Ovary (tissue), 9 donors: Measurements from ENCODE around the gene PRR4. TPM values are rescaled to one million over a fixed set of nuclear protein-coding genes. Genes with fewer than 3 reads are reported as not detected.

ENCODE experiments used
- DNase-seq, 5 donors: peaks; one replicate each; pipeline ENCODE4 v3.0.0-alpha.2; 2019 to 2020
- H3K27ac ChIP-seq, 2 donors: fragments of 200-600 bp; one replicate each; pipeline versions ENCODE4 v1.5.1 to v1.8.0; 2019 to 2022
- H3K27me3 ChIP-seq: fragments of 200-600 bp; one replicate; pipeline ENCODE4 v1.8.0; 2022
- H3K36me3 ChIP-seq: fragments of 200-600 bp; sonication (generic); one replicate; pipeline ENCODE4 v1.5.1; 2019
- H3K4me1 ChIP-seq: one replicate; pipeline ENCODE4 v1.8.1; 2013; ENCODE audit warnings: mild to moderate bottlenecking, moderate library complexity; ENCODE audit not compliant: insufficient read depth
- H3K4me3 ChIP-seq: fragments of 200-600 bp; sonication (generic); one replicate; pipeline ENCODE4 v1.5.1; 2017
- H3K9me3 ChIP-seq, 2 donors: fragments of 200-600 bp in 1 of 2; sonication (generic) in 1 of 2; one replicate each; pipeline versions ENCODE4 v1.5.1 to v1.8.1; 2013 to 2019; ENCODE audit warnings: mild to moderate bottlenecking in 1 of 2, moderate library complexity in 1 of 2
- CTCF ChIP-seq, 3 donors: fragments of 450-650 bp in 2 of 3; fragments of 200-600 bp in 1 of 3; IDR thresholded peaks; one replicate each; pipeline versions ENCODE4 v1.5.1 to v1.8.0; 2016 to 2022; ENCODE audit warnings: antibody characterized with exemption in 3 of 3, mild to moderate bottlenecking in 1 of 3
- EP300 ChIP-seq: sonication (generic); formaldehyde crosslinking; IDR thresholded peaks from one replicate; pipeline ENCODE4 v1.6.1; 2017; ENCODE audit warnings: antibody characterized with exemption
- POLR2A ChIP-seq: fragments of 450-650 bp; IDR thresholded peaks from one replicate; pipeline ENCODE4 v1.6.1; 2017; ENCODE audit warnings: antibody characterized with exemption, mild to moderate bottlenecking, moderate library complexity
- WGBS, 3 donors: extraction: QIAGEN DNeasy Blood & Tissue Kit in 1 of 3; methylation state at CpG; one replicate each; pipeline versions ENCODE4 v1.1.5 to v1.1.7; 2013 to 2017; 5-methylcytosine and 5-hydroxymethylcytosine counted together
- intact Hi-C, 4 donors: fragments of 100-400 bp; cut with DNase I; formaldehyde crosslinking; loops; one replicate each; pipeline versions ENCODE4 v1.11.0 to v1.15.1; 2022 to 2023
- polyA plus RNA-seq, 2 donors: library from polyadenylated mRNA; stranded (reverse); fragments of 200-250 nt in 1 of 2; fragments of 350-450 nt in 1 of 2; fragmentation: Illumina TruSeq in 1 of 2; extraction: RNeasy Lipid Tissue Mini Kit (QIAGEN cat#74804) in 1 of 2; gene quantifications; one replicate each; pipeline ENCODE4 v1.2.3, GENCODE V29; 2013 to 2014
- total RNA-seq, 7 donors: library from RNA; depleted of rRNA in 2 of 7; stranded (reverse); fragments of >200 nt in 2 of 7; fragmentation: NEBNext Ultra II Directional in 3 of 7; extraction: Animal tissue kit (Norgen Biotek cat#: 25700) in 3 of 7; gene quantifications; one replicate each; pipeline versions ENCODE4 v1.1.0 to v1.2.4, GENCODE V29; 2016 to 2023
- donor health status: DM: no; HTN: no; CAD: no; lungs with moderate emphysema.
- donor health status: DM: no; HTN: no; CAD: no.
- donor health status: Bipolar disorder and iron deficiency.
- donor health status: DM: yes; HTN: yes; CAD: no.
- donor health status: DM: no; HTN: no; CAD: no.
- donor health status: DM: yes; HTN: yes; CAD: no.

The PRR4 gene
- total and polyA plus RNA-seq, 9 donors, result 0.72 to 5.5 (median 2.1) TPM; not detected in 1

GRCh38 chr12:10873378-10873777, 24.1 kb upstream of the PRR4 start:
- Histone ChIP-seq H3K4me1 (no peaks in the 10 kb centered on the region), H3K9me3 (no peaks in the 10 kb centered on the region), H3K36me3 (no peaks in the 10 kb centered on the region), H3K27ac (no peak overlapping the region), H3K27me3 (no peaks in the 10 kb centered on the region), H3K4me3 (no peak overlapping the region)
- no peak for DNase-seq
- TF ChIP-seq EP300, result no peak
- no peak for TF ChIP-seq CTCF (IDR thresholded peaks at IDR 0.05)
- TF ChIP-seq POLR2A, result no peak
- WGBS, 3 donors, result 9 to 21% (median 16%) methylated on average over 2 of the region's 2 CpGs
- intact Hi-C loops, result no loop called here

DNA sequence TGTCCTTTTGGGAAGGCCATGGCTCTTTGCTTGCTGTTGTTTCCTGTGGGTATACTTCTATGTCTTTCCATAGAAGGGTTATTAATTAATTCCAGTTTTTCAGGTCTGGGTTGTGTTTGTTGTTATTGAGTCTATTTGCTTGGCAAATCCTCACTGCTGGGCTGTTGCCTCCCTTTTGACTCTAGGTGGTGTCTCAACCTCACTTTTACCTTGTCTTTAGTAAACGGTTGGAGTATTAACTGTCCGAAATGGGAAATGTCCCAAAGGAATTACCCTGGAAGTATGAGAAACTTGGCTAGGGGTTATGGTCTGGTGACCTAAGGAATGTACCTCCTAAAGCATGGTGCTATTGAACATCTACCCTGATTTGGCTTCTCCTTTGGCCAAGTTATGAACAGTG, 18.1 kb upstream of the PRR4 start:
- Histone ChIP-seq H3K27me3 (no peaks in the 10 kb centered on the region), H3K36me3 (no peaks in the 10 kb centered on the region), H3K4me1 (no peaks in the 10 kb centered on the region), H3K4me3 (no peak overlapping the region), H3K9me3 (no peaks in the 10 kb centered on the region), H3K27ac (no peak overlapping the region)
- 79 to 82% (median 79%) methylated on average over 2 of the region's 2 CpGs for WGBS, 3 donors
- intact Hi-C loops, result no loop called here
- no peak for DNase-seq
- TF ChIP-seq CTCF (IDR thresholded peaks at IDR 0.05), result no peak
- TF ChIP-seq EP300, result no peak
- no peak for TF ChIP-seq POLR2A

GRCh38 chr12:10863512-10864218, 14.4 kb upstream of the PRR4 start:
- no peak for DNase-seq
- H3K36me3 ChIP-seq, result no peaks in the 10 kb centered on the region
- H3K27me3 ChIP-seq, result no peaks in the 10 kb centered on the region
- 87 to 94% (median 92%) methylated on average over 2 of the region's 2 CpGs for WGBS, 3 donors
- no peak overlapping the region for H3K27ac ChIP-seq
- H3K9me3 ChIP-seq, result peaks cover 0 to 3% of the 10 kb centered on the region in 2 donors
- intact Hi-C loops, result no loop called here
- TF ChIP-seq POLR2A, result no peak
- TF ChIP-seq EP300, result no peak
- no peak for TF ChIP-seq CTCF (IDR thresholded peaks at IDR 0.05)
- no peaks in the 10 kb centered on the region for H3K4me1 ChIP-seq
- no peak overlapping the region for H3K4me3 ChIP-seq

DNA sequence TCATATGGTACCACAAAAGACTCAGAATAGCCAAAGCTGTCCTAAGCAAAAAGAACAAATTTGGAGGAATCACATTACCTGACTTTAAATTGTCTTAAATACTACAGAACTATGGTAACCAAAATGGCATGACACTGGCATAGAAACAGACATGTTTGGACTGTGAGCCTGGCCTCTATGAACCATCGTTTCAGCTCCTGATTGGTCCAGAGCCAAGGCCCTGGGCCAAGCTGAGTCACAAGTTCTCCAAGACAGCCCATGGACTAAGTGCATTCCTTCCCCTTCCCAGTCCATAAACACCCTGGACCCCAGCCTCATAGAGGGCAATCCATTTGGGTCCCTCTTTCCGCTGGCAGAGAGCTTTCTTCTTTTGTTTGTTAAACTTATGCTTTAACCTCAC, 12.1 kb upstream of the PRR4 start:
- 88 to 93% (median 89%) methylated on average over 2 of the region's 2 CpGs for WGBS, 3 donors
- intact Hi-C loops, result no loop called here
- no peaks in the 10 kb centered on the region for H3K27me3 ChIP-seq

More for the DNA sequence above, 12.1 kb upstream of the PRR4 start:
- no peak for DNase-seq
- no peaks in the 10 kb centered on the region for H3K4me1 ChIP-seq
- H3K4me3 ChIP-seq, result no peak overlapping the region
- H3K9me3 ChIP-seq, result peaks cover 0 to 8% of the 10 kb centered on the region in 2 donors
- TF ChIP-seq EP300 (no peak), CTCF (IDR thresholded peaks at IDR 0.05) (no peak), POLR2A (no peak)
- H3K36me3 ChIP-seq, result no peaks in the 10 kb centered on the region
- H3K27ac ChIP-seq, result no peak overlapping the region
